H1 (cell line): ENCODE measurements around the gene DYNLT1. TPM values are rescaled to one million over a fixed set of nuclear protein-coding genes. Genes with fewer than 3 reads are reported as not detected.

ENCODE experiments used
- HDAC2 ChIP-seq, 2 experiments: fragments of 300-600 bp in 1 of 2; sonication (generic) in 1 of 2; IDR thresholded peaks; 2 replicates each; pipeline ENCODE4 v1.6.1; 2011 to 2012; ENCODE audit warnings: low read depth in 2 of 2, low read length in 2 of 2, mild to moderate bottlenecking in 2 of 2, moderate library complexity in 2 of 2, borderline replicate concordance in 1 of 2, inconsistent platforms in 1 of 2
- HDAC6 ChIP-seq: IDR thresholded peaks from one replicate; pipeline ENCODE4 v1.7.1; 2012; ENCODE audit warnings: low read depth, mild to moderate bottlenecking, inconsistent platforms, low read length, moderate library complexity
- RAD21 ChIP-seq, 2 experiments: IDR thresholded peaks in 1 of 2; conservative IDR thresholded peaks in 1 of 2; 2 replicates each; pipeline ENCODE4 v1.6.1; 2011; ENCODE audit warnings: low read depth in 2 of 2, low read length in 2 of 2, improper control_type of control experiment in 1 of 2, inconsistent platforms in 1 of 2, mild to moderate bottlenecking in 1 of 2, moderate library complexity in 1 of 2
- RXRA ChIP-seq: IDR thresholded peaks from 2 replicates; pipeline ENCODE4 v1.6.1; 2011; ENCODE audit warnings: low read depth, mild to moderate bottlenecking, low read length, moderate library complexity; ENCODE audit not compliant: insufficient read depth
- SAP30 ChIP-seq: fragments of 300-600 bp; sonication (generic); IDR thresholded peaks from 2 replicates; pipeline ENCODE4 v1.7.1; 2012; ENCODE audit warnings: low read length, moderate library complexity, mild to moderate bottlenecking, inconsistent platforms; ENCODE audit not compliant: insufficient read depth, insufficient replicate concordance
- SIRT6 ChIP-seq: IDR thresholded peaks from one replicate; pipeline ENCODE4 v1.7.1; 2012; ENCODE audit warnings: low read length, inconsistent platforms
- SP4 ChIP-seq: IDR thresholded peaks from 2 replicates; pipeline ENCODE4 v1.6.1; 2012; ENCODE audit warnings: low read length, inconsistent platforms
- polyA plus RNA-seq, 7 experiments: library from polyadenylated mRNA; depleted of rRNA in 3 of 7; stranded (reverse) in 5 of 7; unstranded in 2 of 7; fragments of >200 nt in 5 of 7; fragments of 200-250 nt in 2 of 7; gene quantifications; 1 replicate in 5 of 7; 2 replicates in 1 of 7; 4 replicates in 1 of 7; pipeline versions ENCODE4 v1.2.1 to v1.2.3, GENCODE V29; 2011 to 2013; ENCODE audit warnings: missing spikeins in 2 of 7, mixed read lengths in 2 of 7
- total RNA-seq: library from RNA; stranded (reverse); fragmentation: NEBNext Ultra II Directional; extraction: Animal tissue kit (Norgen Biotek cat#: 25700); gene quantifications from 2 replicates; pipeline ENCODE4 v1.2.1, GENCODE V29; 2021
- TF ChIP-seq, protein P1 (sequence below): IDR thresholded peaks from 2 replicates; pipeline ENCODE4 v1.6.1; 2011; ENCODE audit warnings: low read depth, mild to moderate bottlenecking, low read length; ENCODE audit not compliant: insufficient read depth

DYNLT1 gene
- total and polyA plus RNA-seq, 2 of the 8 experiments (the other 6 are each of a cell fraction or from before 2014, with no cell fraction given), result 119 to 245 TPM

DNA sequence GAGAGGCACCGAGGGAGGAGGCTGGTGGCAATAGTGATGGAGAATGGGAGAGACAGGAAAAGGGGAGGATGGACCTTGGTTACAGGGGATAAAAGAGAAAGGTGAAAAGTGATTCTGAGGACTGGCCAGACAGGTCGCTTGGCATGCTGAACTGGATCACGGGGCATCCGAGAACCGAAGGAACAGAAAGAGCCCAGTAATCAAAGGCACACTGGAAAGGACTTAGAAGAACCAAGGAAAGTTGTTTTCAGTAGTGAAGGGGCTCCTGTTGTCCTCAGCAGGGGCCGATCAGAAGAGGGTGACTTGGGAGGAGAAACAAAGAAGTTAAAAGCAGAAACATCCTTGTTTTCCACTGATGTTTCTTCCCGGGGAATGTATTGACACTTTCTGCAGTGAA is 24.2 kb upstream of the DYNLT1 start (continued):
- TF ChIP-seq, protein P1, sequence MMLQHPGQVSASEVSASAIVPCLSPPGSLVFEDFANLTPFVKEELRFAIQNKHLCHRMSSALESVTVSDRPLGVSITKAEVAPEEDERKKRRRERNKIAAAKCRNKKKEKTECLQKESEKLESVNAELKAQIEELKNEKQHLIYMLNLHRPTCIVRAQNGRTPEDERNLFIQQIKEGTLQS, result no peak
- TF ChIP-seq RXRA (no peak), RAD21 (IDR thresholded peaks at IDR 0.05 in 1 of 2, conservative IDR thresholded peaks at IDR 0.05 in 1 of 2; ENCODE audit: low read depth in 2 of 2, low read length in 2 of 2) (no peak), HDAC6 (no peak), HDAC2 (IDR thresholded peaks at IDR 0.05; ENCODE audit: borderline replicate concordance in 1 of 2, low read depth in 2 of 2, low read length in 2 of 2) (no peak), SP4 (no peak), SAP30 (no peak), SIRT6 (no peak)
